Measurements from ENCODE around the gene RHBDD1. TPM values are rescaled to one million over a fixed set of nuclear protein-coding genes. Genes with fewer than 3 reads are reported as not detected.

RHBDD1 gene
- total RNA-seq, 6 donors from 2014 or later = 2.6 to 40.2 (median 14.5) TPM

DNA sequence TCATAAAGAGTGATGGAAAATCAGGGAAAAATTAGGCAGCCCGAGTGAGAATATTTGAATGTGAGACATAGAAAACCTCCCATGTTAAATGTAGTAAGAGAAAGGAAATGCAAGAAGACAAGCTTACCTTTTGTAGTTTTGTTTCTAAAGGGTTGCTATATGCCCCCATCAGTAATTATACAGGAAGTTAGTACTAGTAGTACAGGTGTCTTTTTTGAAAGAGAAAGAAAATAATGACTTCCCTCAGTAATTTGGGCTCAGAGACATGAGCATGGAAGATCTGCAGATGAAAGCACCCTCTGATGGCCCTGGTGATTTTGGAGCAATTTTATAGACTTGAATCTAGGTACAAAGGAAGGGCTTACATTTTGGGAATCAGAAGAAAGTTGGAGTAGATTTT lies 80.8 kb downstream of the RHBDD1 start:
- no peak overlapping the region for H3K4me3 ChIP-seq
- H3K36me3 ChIP-seq = peaks cover 0 to 10% (median 0%) of the 10 kb centered on the region in 4 donors
- H3K9me3 ChIP-seq = no peaks in the 10 kb centered on the region
- WGBS, 2 donors = 81 to 96% methylated on average over 1 of the region's 1 CpG
- DNase-seq (no peak), ATAC-seq (ENCODE audit: low FRiP score in 2 of 2) (no peak)
- TF ChIP-seq, protein P1, sequence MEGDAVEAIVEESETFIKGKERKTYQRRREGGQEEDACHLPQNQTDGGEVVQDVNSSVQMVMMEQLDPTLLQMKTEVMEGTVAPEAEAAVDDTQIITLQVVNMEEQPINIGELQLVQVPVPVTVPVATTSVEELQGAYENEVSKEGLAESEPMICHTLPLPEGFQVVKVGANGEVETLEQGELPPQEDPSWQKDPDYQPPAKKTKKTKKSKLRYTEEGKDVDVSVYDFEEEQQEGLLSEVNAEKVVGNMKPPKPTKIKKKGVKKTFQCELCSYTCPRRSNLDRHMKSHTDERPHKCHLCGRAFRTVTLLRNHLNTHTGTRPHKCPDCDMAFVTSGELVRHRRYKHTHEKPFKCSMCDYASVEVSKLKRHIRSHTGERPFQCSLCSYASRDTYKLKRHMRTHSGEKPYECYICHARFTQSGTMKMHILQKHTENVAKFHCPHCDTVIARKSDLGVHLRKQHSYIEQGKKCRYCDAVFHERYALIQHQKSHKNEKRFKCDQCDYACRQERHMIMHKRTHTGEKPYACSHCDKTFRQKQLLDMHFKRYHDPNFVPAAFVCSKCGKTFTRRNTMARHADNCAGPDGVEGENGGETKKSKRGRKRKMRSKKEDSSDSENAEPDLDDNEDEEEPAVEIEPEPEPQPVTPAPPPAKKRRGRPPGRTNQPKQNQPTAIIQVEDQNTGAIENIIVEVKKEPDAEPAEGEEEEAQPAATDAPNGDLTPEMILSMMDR (IDR thresholded peaks at IDR 0.05) = no peak
- H3K4me1 ChIP-seq = no peaks in the 10 kb centered on the region
- no peak overlapping the region for H3K27ac ChIP-seq
- no peaks in the 10 kb centered on the region for H3K27me3 ChIP-seq

DNA sequence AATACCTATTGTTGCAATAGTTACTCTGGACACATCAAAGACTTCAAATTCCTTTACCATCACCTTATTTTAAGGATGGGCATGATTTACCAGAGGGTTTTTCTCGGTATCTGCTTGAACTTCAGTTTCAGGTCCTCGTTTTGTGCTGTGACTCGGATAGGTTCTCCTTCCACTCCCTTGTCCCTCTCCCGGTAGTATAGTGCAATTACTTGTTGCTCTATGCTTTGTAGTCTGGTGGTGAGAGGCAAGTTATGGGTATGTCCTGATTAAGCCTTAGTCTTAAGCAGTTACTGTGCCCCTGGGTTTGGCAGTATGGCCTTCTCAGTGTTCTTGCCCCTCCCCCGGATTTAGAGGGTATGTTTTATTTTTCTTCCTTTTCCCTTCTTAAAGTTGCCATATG lies 96.6 kb downstream of the RHBDD1 start:
- Histone ChIP-seq H3K4me1 (no peaks in the 10 kb centered on the region), H3K27ac (no peak overlapping the region), H3K36me3 (no peaks in the 10 kb centered on the region), H3K4me3 (no peak overlapping the region), H3K9me3 (no peaks in the 10 kb centered on the region), H3K27me3 (no peaks in the 10 kb centered on the region)
- WGBS, 2 donors = 91 to 93% methylated on average over 5 of the region's 5 CpGs
- ATAC-seq (ENCODE audit: low FRiP score in 2 of 2) (no peak), DNase-seq (no peak)
- TF ChIP-seq, protein P1 (IDR thresholded peaks at IDR 0.05) = no peak
- TF ChIP-seq POLR2AphosphoS5 (IDR thresholded peaks at IDR 0.05) = no peak
- no peak for TF ChIP-seq POLR2A (IDR thresholded peaks at IDR 0.05)
- TF ChIP-seq EP300 (IDR thresholded peaks at IDR 0.05) = no peak

DNA sequence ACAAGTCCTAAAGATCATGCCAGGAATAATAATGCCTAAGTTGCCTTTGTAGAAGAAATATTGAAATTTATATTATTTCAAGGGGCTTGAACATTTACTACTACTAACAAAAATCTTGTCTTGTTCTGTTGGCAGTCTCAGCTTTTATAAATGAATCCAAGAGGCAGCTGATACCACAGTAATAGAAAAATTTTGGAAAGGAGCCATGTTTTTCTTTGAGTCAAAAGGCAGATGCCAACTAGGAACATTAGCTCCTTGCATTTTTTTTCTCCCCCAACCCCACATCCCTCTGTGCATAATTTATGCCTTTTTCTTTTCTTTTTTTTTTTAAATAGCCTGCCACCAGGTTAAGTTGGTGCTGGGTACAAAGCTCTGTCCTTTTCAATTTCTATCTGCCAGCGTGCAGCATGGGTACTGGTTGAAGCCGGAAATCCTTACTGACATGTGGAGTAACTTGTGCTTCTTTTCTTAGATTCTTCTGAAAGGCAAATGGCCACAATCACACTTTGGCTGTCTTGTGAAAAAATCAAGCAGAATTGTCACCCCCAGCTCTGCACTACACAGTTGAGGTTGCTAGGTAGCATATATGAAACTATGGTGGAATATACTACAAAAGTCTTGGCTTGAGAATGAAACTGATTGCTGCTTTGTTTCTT lies 98.8 kb downstream of the RHBDD1 start:
- H3K27me3 ChIP-seq = no peaks in the 10 kb centered on the region
- ATAC-seq (ENCODE audit: low FRiP score in 2 of 2) (no peak), DNase-seq (no peak)
- TF ChIP-seq EP300 (IDR thresholded peaks at IDR 0.05) (no peak), POLR2A (IDR thresholded peaks at IDR 0.05) (no peak), POLR2AphosphoS5 (IDR thresholded peaks at IDR 0.05) (no peak)
- TF ChIP-seq, protein P1 (IDR thresholded peaks at IDR 0.05) = no peak
- no peak overlapping the region for H3K27ac ChIP-seq
- H3K4me1 ChIP-seq = no peaks in the 10 kb centered on the region
- H3K36me3 ChIP-seq = no peaks in the 10 kb centered on the region
- no peak overlapping the region for H3K4me3 ChIP-seq
- no peaks in the 10 kb centered on the region for H3K9me3 ChIP-seq
- WGBS, 2 donors = 93 to 95% methylated on average over 2 of the region's 2 CpGs

DNA sequence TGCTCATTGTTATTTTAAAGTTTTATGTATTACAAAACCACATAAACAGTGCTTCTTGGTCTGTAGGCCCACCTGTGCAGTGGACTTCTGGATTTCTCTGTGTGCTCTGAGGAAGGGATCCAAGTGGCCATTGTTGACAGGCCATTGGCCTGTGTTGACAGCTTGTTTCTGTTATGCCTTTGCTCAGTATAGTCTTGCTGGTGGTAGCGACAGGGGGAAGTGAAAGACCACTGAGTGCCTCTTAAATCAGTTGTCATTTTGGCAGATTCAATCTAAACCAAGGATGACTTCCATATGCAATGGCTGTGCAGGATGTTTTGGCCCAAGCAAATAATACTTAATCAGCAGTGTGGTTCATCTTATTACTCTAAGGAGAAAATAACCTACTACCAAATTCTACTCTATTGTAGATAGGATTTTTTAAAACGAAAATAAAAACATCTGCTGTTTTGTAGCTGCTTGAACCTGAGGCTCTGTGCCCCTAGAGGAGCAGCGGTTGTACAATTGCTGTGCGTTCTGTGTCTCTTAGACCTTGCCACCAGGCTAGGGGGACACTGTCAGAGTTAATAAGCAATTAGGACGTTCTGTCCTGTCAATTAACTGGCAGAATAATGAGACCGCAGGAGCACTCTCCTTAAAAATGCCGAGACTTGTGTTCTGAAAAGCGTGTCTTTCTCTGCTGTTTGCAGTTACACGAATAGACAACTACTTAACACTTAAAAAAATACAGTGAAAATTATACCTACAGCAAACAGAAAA lies 108.2 kb downstream of the RHBDD1 start:
- no peaks in the 10 kb centered on the region for H3K4me1 ChIP-seq
- H3K9me3 ChIP-seq = peaks cover 0 to 8% (median 2%) of the 10 kb centered on the region in 4 donors
- H3K4me3 ChIP-seq = no peak overlapping the region
- WGBS, 2 donors = 87 to 96% methylated on average over 9 of the region's 9 CpGs
- no peak overlapping the region for H3K27ac ChIP-seq
- no peak for DNase-seq
- TF ChIP-seq, protein P1 (IDR thresholded peaks at IDR 0.05) = no peak
- no peak for TF ChIP-seq POLR2A (IDR thresholded peaks at IDR 0.05)
- TF ChIP-seq POLR2AphosphoS5 (IDR thresholded peaks at IDR 0.05) = no peak
- no peak for TF ChIP-seq EP300 (IDR thresholded peaks at IDR 0.05)
- H3K27me3 ChIP-seq = no peaks in the 10 kb centered on the region
- ATAC-seq (ENCODE audit: low FRiP score in 2 of 2) = no peak
- H3K36me3 ChIP-seq = no peaks in the 10 kb centered on the region
